Body of pancreas (tissue), 4 donors: Measurements from ENCODE around the gene AQP5.

ENCODE experiments used
- CTCF ChIP-seq, 7 experiments: fragments of 450-650 bp in 4 of 7; fragments of 200-600 bp in 3 of 7; sonication (generic) in 3 of 7; IDR thresholded peaks; one replicate each; pipeline ENCODE4 v1.5.1; 2016 to 2019; ENCODE audit warnings: antibody characterized with exemption in 7 of 7
- POLR2A ChIP-seq, 3 donors: fragments of 450-650 bp; IDR thresholded peaks; one replicate each; pipeline ENCODE4 v1.6.1; 2016; ENCODE audit warnings: antibody characterized with exemption in 3 of 3, mild to moderate bottlenecking in 2 of 3

- TF ChIP-seq CTCF (IDR thresholded peaks at IDR 0.05) (no peak), POLR2A (IDR thresholded peaks at IDR 0.05) (no peak)
These were observed 44.4 kb upstream of the AQP5 start for GRCh38 chr12:49917166-49917787.
